Nephron progenitor cell (in vitro differentiated cells): ENCODE data around the gene ATRNL1.

Experiments
- DNase-seq: peaks from one replicate; pipeline ENCODE4 v3.0.0; 2021
- H3K27ac Mint-ChIP-seq: 2 replicates; pipeline ENCODE4 v1.8.0; 2021; ENCODE audit warnings: mild to moderate bottlenecking, moderate library complexity, mixed read lengths
- H3K27me3 Mint-ChIP-seq: 2 replicates; pipeline ENCODE4 v1.8.0; 2021; ENCODE audit warnings: mild to moderate bottlenecking, low read depth, mixed read lengths; ENCODE audit not compliant: poor library complexity
- H3K36me3 Mint-ChIP-seq: 2 replicates; pipeline ENCODE4 v1.8.0; 2021; ENCODE audit warnings: low read depth, mixed read lengths
- H3K4me1 Mint-ChIP-seq: 2 replicates; pipeline ENCODE4 v1.8.0; 2021; ENCODE audit warnings: mixed read lengths
- H3K4me3 Mint-ChIP-seq: 2 replicates; pipeline ENCODE4 v1.8.0; 2021; ENCODE audit warnings: mild to moderate bottlenecking, moderate library complexity, mixed read lengths
- H3K9me3 Mint-ChIP-seq: 2 replicates; pipeline ENCODE4 v1.8.0; 2021; ENCODE audit warnings: mild to moderate bottlenecking, moderate library complexity, mixed read lengths
- CTCF ChIP-seq: fragments of 200-600 bp; sonication (generic); IDR thresholded peaks from 2 replicates; pipeline ENCODE4 v1.5.0; 2021; ENCODE audit warnings: antibody characterized with exemption

The ATRNL1 gene

GRCh38 chr10:115931309-115931708, 838.1 kb downstream of the ATRNL1 start:
- no peak for DNase-seq

GRCh38 chr10:115932099-115932498, 838.9 kb downstream of the ATRNL1 start:
- H3K27ac Mint-ChIP-seq, result no peak overlapping the region
- H3K36me3 Mint-ChIP-seq, result no peaks in the 10 kb centered on the region
- no peak for DNase-seq
- H3K27me3 Mint-ChIP-seq, result no peaks in the 10 kb centered on the region
- no peaks in the 10 kb centered on the region for H3K9me3 Mint-ChIP-seq
- peaks cover 4% of the 10 kb centered on the region for H3K4me1 Mint-ChIP-seq
- TF ChIP-seq CTCF, result no peak
- no peak overlapping the region for H3K4me3 Mint-ChIP-seq

More at GRCh38 chr10:115931309-115931708, 838.1 kb downstream of the ATRNL1 start:
- H3K36me3 Mint-ChIP-seq, result no peaks in the 10 kb centered on the region
- no peaks in the 10 kb centered on the region for H3K4me1 Mint-ChIP-seq
- no peak for TF ChIP-seq CTCF
- no peak overlapping the region for H3K4me3 Mint-ChIP-seq
- no peak overlapping the region for H3K27ac Mint-ChIP-seq
- H3K27me3 Mint-ChIP-seq, result no peaks in the 10 kb centered on the region
- no peaks in the 10 kb centered on the region for H3K9me3 Mint-ChIP-seq

GRCh38 chr10:115933098-115933497, 839.9 kb downstream of the ATRNL1 start:
- no peak for TF ChIP-seq CTCF
- Mint-ChIP-seq H3K4me1 (peaks cover 10% of the 10 kb centered on the region), H3K27me3 (no peaks in the 10 kb centered on the region), H3K4me3 (no peak overlapping the region), H3K9me3 (no peaks in the 10 kb centered on the region), H3K36me3 (no peaks in the 10 kb centered on the region), H3K27ac (no peak overlapping the region)
- DNase-seq, result no peak

- DNase-seq, result no peak
- no peak for TF ChIP-seq CTCF
- Mint-ChIP-seq H3K36me3 (peaks cover 4% of the 10 kb centered on the region), H3K4me1 (peaks cover 14% of the 10 kb centered on the region), H3K27ac (no peak overlapping the region), H3K4me3 (no peak overlapping the region), H3K27me3 (no peaks in the 10 kb centered on the region), H3K9me3 (peaks cover 5% of the 10 kb centered on the region)
Measured at GRCh38 chr10:115935731-115936130, 842.6 kb downstream of the ATRNL1 start.

- Mint-ChIP-seq H3K9me3 (peaks cover 5% of the 10 kb centered on the region), H3K27ac (no peak overlapping the region), H3K27me3 (no peaks in the 10 kb centered on the region), H3K36me3 (peaks cover 4% of the 10 kb centered on the region), H3K4me1 (peaks cover 17% of the 10 kb centered on the region), H3K4me3 (no peak overlapping the region)
- TF ChIP-seq CTCF, result no peak
- no peak for DNase-seq
Measured at GRCh38 chr10:115936926-115937767, 844.0 kb downstream of the ATRNL1 start.

GRCh38 chr10:115937768-115938056, 844.5 kb downstream of the ATRNL1 start:
- Mint-ChIP-seq H3K4me1 (peaks cover 18% of the 10 kb centered on the region), H3K27ac (no peak overlapping the region), H3K27me3 (no peaks in the 10 kb centered on the region), H3K4me3 (no peak overlapping the region), H3K36me3 (peaks cover 4% of the 10 kb centered on the region), H3K9me3 (peaks cover 5% of the 10 kb centered on the region)
- no peak for TF ChIP-seq CTCF
- no peak for DNase-seq
